GM18508 (cell line): ENCODE data around the gene XYLT1.

Source experiments
- ATAC-seq: cut with Tn5 transposase; IDR thresholded peaks from one replicate; pipeline ENCODE4 v1.9.1; 2021; ENCODE audit warnings: moderate number of reproducible peaks; ENCODE audit not compliant: insufficient read depth, unreplicated experiment

The XYLT1 gene

GRCh38 chr16:17301184-17301583, 169.6 kb downstream of the XYLT1 start:
- no peak for ATAC-seq

- no peak for ATAC-seq
Measured at GRCh38 chr16:17299790-17300189, 171.0 kb downstream of the XYLT1 start.

- no peak for ATAC-seq
Measured at GRCh38 chr16:17298238-17298637, 172.5 kb downstream of the XYLT1 start.

GRCh38 chr16:17296431-17296830, 174.3 kb downstream of the XYLT1 start:
- no peak for ATAC-seq

- no peak for ATAC-seq
Measured at GRCh38 chr16:17295948-17296347, 174.8 kb downstream of the XYLT1 start.

GRCh38 chr16:17294856-17295255, 175.9 kb downstream of the XYLT1 start:
- no peak for ATAC-seq

- no peak for ATAC-seq
Measured at GRCh38 chr16:17293813-17294558, 176.8 kb downstream of the XYLT1 start.

GRCh38 chr16:17291289-17291688, 179.5 kb downstream of the XYLT1 start:
- no peak for ATAC-seq

GRCh38 chr16:17289674-17290635, 180.8 kb downstream of the XYLT1 start:
- no peak for ATAC-seq

- ATAC-seq: no peak
Measured at GRCh38 chr16:17289050-17289449, 181.7 kb downstream of the XYLT1 start.

- ATAC-seq: no peak
Measured at GRCh38 chr16:17287166-17287800, 183.5 kb downstream of the XYLT1 start.

- ATAC-seq: no peak
Measured at GRCh38 chr16:17286443-17286842, 184.3 kb downstream of the XYLT1 start.

- ATAC-seq: no peak
Measured at GRCh38 chr16:17283016-17283415, 187.7 kb downstream of the XYLT1 start.

- ATAC-seq: no peak
Measured at GRCh38 chr16:17282247-17282646, 188.5 kb downstream of the XYLT1 start.

GRCh38 chr16:17281052-17281451, 189.7 kb downstream of the XYLT1 start:
- ATAC-seq: no peak

GRCh38 chr16:17278988-17279387, 191.8 kb downstream of the XYLT1 start:
- no peak for ATAC-seq

GRCh38 chr16:17277981-17278381, 192.8 kb downstream of the XYLT1 start:
- no peak for ATAC-seq

- no peak for ATAC-seq
Measured at GRCh38 chr16:17276610-17277009, 194.2 kb downstream of the XYLT1 start.

- ATAC-seq: no peak
Measured at GRCh38 chr16:17276010-17276530, 194.7 kb downstream of the XYLT1 start.
